OCI-LY7 (cell line): ENCODE data around the gene E2F7. TPM values are rescaled to one million over a fixed set of nuclear protein-coding genes. Genes with fewer than 3 reads are reported as not detected.
A peak's percentile ranks its signal among the peaks of the same experiment; 100 is the strongest.

Experiments
- BruUV-seq: library from RNA; stranded (reverse); fragments of 400-500 nt; replicated peaks from 2 replicates; lab custom pipeline; 2021; lab: Mats Ljungman, UMichigan
- CTCF ChIA-PET: fragments of 300-600 bp; sonication (Branson Sonifier 250); formaldehyde crosslinking; loops from one replicate; lab custom pipeline; 2022; ENCODE audit warnings: antibody characterized with exemption; ENCODE audit not compliant: unreplicated experiment; lab: Charles Lee
- POLR2A ChIA-PET: fragments of 300-600 bp; sonication (Branson Sonifier 250); formaldehyde crosslinking; loops from one replicate; lab custom pipeline; 2022; ENCODE audit warnings: antibody characterized with exemption; lab: Charles Lee
- DNase-seq: peaks from one replicate; pipeline ENCODE4 v3.0.0-alpha.2; 2015; ENCODE audit warnings: low spot score
- H2AFZ ChIP-seq: fragments of 200-600 bp; sonication (generic), shearing (Covaris generic); 2 replicates; pipeline ENCODE4 v1.6.1; 2014; ENCODE audit warnings: mild to moderate bottlenecking, antibody characterized with exemption, low read length, moderate library complexity
- H3K27ac ChIP-seq: fragments of 200-600 bp; sonication (generic); 2 replicates; pipeline ENCODE4 v1.5.1; 2014; ENCODE audit warnings: mixed run types, low read depth, mild to moderate bottlenecking, moderate library complexity, low read length, inconsistent platforms; ENCODE audit not compliant: poor library complexity, severe bottlenecking
- H3K36me3 ChIP-seq: fragments of 200-600 bp; sonication (generic); 2 replicates; pipeline ENCODE4 v1.6.1; 2014; ENCODE audit warnings: mild to moderate bottlenecking, antibody characterized with exemption, low read length, moderate library complexity, mixed read lengths; ENCODE audit not compliant: insufficient read depth
- H3K4me1 ChIP-seq: fragments of 200-600 bp; sonication (generic); 2 replicates; pipeline ENCODE4 v1.5.1; 2014; ENCODE audit warnings: mild to moderate bottlenecking, low read length; ENCODE audit not compliant: insufficient read depth, poor library complexity, severe bottlenecking
- H3K4me2 ChIP-seq: fragments of 200-600 bp; sonication (generic); 2 replicates; pipeline ENCODE4 v1.6.1; 2014; ENCODE audit warnings: mild to moderate bottlenecking, low read length
- H3K4me3 ChIP-seq: fragments of 200-600 bp; sonication (generic); 2 replicates; pipeline ENCODE4 v1.5.1; 2014; ENCODE audit warnings: mild to moderate bottlenecking, low read depth, low read length; ENCODE audit not compliant: poor library complexity, severe bottlenecking
- H3K79me2 ChIP-seq: fragments of 200-600 bp; sonication (generic); 2 replicates; pipeline ENCODE4 v1.6.1; 2016; ENCODE audit warnings: low read depth, mild to moderate bottlenecking, low read length, moderate library complexity, mixed read lengths; ENCODE audit not compliant: insufficient read depth
- H3K9me2 ChIP-seq: fragments of 200-600 bp; sonication (generic); 2 replicates; pipeline ENCODE4 v1.6.1; 2016; ENCODE audit warnings: mild to moderate bottlenecking, low read length, mixed read lengths; ENCODE audit not compliant: insufficient read depth
- H3K9me3 ChIP-seq: fragments of 200-600 bp; sonication (generic); 2 replicates; pipeline ENCODE4 v1.6.1; 2014; ENCODE audit warnings: mild to moderate bottlenecking, mixed run types, low read length, mixed read lengths
- H4K20me1 ChIP-seq: fragments of 200-600 bp; sonication (generic); 2 replicates; pipeline ENCODE4 v1.6.1; 2014; ENCODE audit warnings: mild to moderate bottlenecking, antibody characterized with exemption, low read length, moderate library complexity, mixed read lengths; ENCODE audit not compliant: insufficient read depth
- CTCF ChIP-seq: fragments of 200-600 bp; sonication (generic); conservative IDR thresholded peaks from 2 replicates; pipeline ENCODE4 v1.5.1; 2014; ENCODE audit warnings: mild to moderate bottlenecking, antibody characterized with exemption, low read length, moderate library complexity, mixed read lengths
- EZH2phosphoT487 ChIP-seq: fragments of 200-600 bp; sonication (generic); IDR thresholded peaks from 2 replicates; pipeline ENCODE4 v1.6.1; 2018; ENCODE audit warnings: low read depth, borderline replicate concordance, mild to moderate bottlenecking, mixed run types, antibody characterized with exemption, low read length, moderate library complexity, mixed read lengths
- intact Hi-C: fragments of 100-400 bp; cut with micrococcal nuclease; formaldehyde crosslinking; loops from one replicate; pipeline ENCODE4 v1.10.0; 2022; ENCODE audit not compliant: unreplicated experiment
- total RNA-seq, 2 experiments: library from RNA; depleted of rRNA in 1 of 2; stranded (reverse); fragments of >200 nt in 1 of 2; shearing (Covaris generic) in 1 of 2; gene quantifications; 2 replicates each; pipeline ENCODE4 v1.2.3, GENCODE V29; 2014 to 2022

Gene E2F7
- total RNA-seq, 2 experiments from 2014 or later: 17.1 to 19.0 TPM

DNA sequence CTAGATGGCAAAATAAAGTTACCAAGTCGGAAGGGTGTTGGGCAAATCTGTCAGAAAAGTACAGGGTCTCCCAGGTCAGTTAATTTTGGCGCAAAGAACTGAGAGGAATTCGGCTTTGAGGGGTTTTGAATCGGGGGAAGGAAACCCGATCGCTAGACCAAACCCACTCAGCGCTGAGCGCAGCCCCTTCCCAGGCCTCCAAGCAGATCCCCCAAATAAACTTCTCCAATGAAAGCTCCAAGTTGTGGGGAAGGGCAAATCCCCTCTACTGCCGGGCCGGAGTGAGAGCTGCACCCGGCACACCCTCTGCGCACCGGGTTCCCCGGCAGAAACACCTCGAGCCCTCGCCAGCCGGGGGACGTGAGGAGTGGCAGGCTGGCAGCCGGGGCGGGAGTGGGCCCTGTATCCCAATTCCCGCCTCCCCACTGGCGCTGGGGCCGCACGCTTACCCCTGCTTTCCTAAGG is 441 bp downstream of the E2F7 start:
- Histone ChIP-seq H3K4me3 (peak overlapping the region; percentile 95), H3K27ac (peak overlapping the region; percentile 51), H3K4me1 (peaks cover 38% of the 10 kb centered on the region), H3K36me3 (peaks cover 31% of the 10 kb centered on the region), H3K9me2 (no peaks in the 10 kb centered on the region), H3K79me2 (no peaks in the 10 kb centered on the region; the same call in 1 of the 2 replicates), H3K9me3 (no peaks in the 10 kb centered on the region), H2AFZ (peak overlapping the region; percentile 80), H4K20me1 (peaks cover 11% of the 10 kb centered on the region), H3K4me2 (peak overlapping the region; percentile 84)
- ChIA-PET CTCF (no interaction called here), POLR2A (interaction anchor here (0.6 to 0.9 kb wide), 3 partner anchors 17 to 940 kb away, joined by 3 to 4 read pairs (median 3); no protein-coding TSS in a partner anchor)
- peak; percentile 42 for DNase-seq
- TF ChIP-seq CTCF (no peak), EZH2phosphoT487 (no peak)
- BruUV-seq: no TSS peak
- intact Hi-C loops: loop anchor here (5.0 kb wide), 1 partner anchor 303 kb away; the partner anchor contains the start of gene ZDHHC17

- no peak for TF ChIP-seq EZH2phosphoT487
- TF ChIP-seq CTCF: no peak
- H3K4me1 ChIP-seq: peaks cover 39% of the 10 kb centered on the region
- no peak overlapping the region for H3K27ac ChIP-seq
- H3K4me2 ChIP-seq: peak overlapping the region; percentile 84
- peaks cover 49% of the 10 kb centered on the region for H3K36me3 ChIP-seq
- intact Hi-C loops: loop anchor here (5.0 kb wide), 1 partner anchor 301 kb away; the partner anchor contains the start of gene ZDHHC17
- CTCF ChIA-PET: no interaction called here
- H3K9me2 ChIP-seq: no peaks in the 10 kb centered on the region
- peaks cover 11% of the 10 kb centered on the region for H4K20me1 ChIP-seq
- H3K9me3 ChIP-seq: no peaks in the 10 kb centered on the region
- BruUV-seq: no TSS peak
- H3K79me2 ChIP-seq: no peaks in the 10 kb centered on the region; the same call in 1 of the 2 replicates
- POLR2A ChIA-PET: no interaction called here
- H2AFZ ChIP-seq: no peak overlapping the region
- H3K4me3 ChIP-seq: peak overlapping the region; percentile 95
- no peak for DNase-seq
Observed at GRCh38 chr12:77062846-77063461, 2.4 kb downstream of the E2F7 start.

DNA sequence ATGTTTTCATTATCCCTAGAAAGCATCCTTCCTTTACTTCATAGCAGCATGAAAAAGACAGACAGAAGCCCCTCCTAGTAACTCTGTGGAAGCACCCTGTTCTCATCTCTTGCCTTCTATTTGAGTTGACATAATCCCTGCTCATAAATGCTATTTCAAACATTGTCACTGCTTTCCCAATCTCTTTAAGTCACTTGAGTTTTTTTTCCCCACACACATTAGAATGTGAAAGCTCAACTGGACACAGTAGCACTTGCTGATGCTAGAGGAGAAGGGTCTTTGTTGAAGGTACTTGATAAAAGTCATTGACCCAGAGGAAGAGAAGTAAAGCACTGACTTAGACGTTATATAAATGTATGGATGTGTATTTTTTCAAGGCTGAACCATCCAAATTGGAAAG is 3.0 kb downstream of the E2F7 start:
- Histone ChIP-seq H3K4me1 (peaks cover 39% of the 10 kb centered on the region), H3K27ac (no peak overlapping the region), H2AFZ (no peak overlapping the region), H3K36me3 (peaks cover 55% of the 10 kb centered on the region), H3K9me3 (no peaks in the 10 kb centered on the region), H3K79me2 (no peaks in the 10 kb centered on the region; the same call in 1 of the 2 replicates), H3K4me3 (no peak overlapping the region), H3K9me2 (no peaks in the 10 kb centered on the region), H3K4me2 (peak overlapping the region; percentile 84), H4K20me1 (peaks cover 11% of the 10 kb centered on the region)
- no peak for TF ChIP-seq EZH2phosphoT487
- no peak for TF ChIP-seq CTCF
- POLR2A ChIA-PET: no interaction called here
- intact Hi-C loops: loop anchor here (5.0 kb wide), 1 partner anchor 300 kb away; the partner anchor contains the start of gene ZDHHC17
- no TSS peak for BruUV-seq
- no peak for DNase-seq
- CTCF ChIA-PET: no interaction called here
